SK-N-SH (cell line): ENCODE measurements around the gene STAT1. TPM values are rescaled to one million over a fixed set of nuclear protein-coding genes. Genes with fewer than 3 reads are reported as not detected.

Experiments
- CTCF ChIA-PET: fragments of 300-600, 350-600 bp; formaldehyde crosslinking; extraction: SDS; loops from one replicate; lab custom pipeline; 2021; lab: Yijun Ruan, JAX
- POLR2A ChIA-PET: fragments of 350-600 bp; sonication (Branson Sonifier 250); formaldehyde crosslinking; extraction: SDS; loops from one replicate; lab custom pipeline; 2020; ENCODE audit warnings: antibody characterized with exemption, inconsistent platforms; lab: Yijun Ruan, JAX
- DNase-seq: peaks from one replicate; pipeline ENCODE4 v3.0.0; 2012
- H2AFZ ChIP-seq: fragments of 200-600 bp; sonication (generic); 2 replicates; pipeline ENCODE4 v1.8.1; 2016; ENCODE audit warnings: antibody characterized with exemption, mild to moderate bottlenecking, low read depth
- H3F3A ChIP-seq: fragments of 200-600 bp; sonication (generic); replicated peaks from 2 replicates; pipeline ENCODE3; 2016; ENCODE audit warnings: antibody characterized with exemption, mild to moderate bottlenecking; ENCODE audit not compliant: insufficient read depth
- H3K27ac ChIP-seq, 2 experiments: fragments of 200-500 bp in 1 of 2; fragments of 200-600 bp in 1 of 2; sonication (Bioruptor generic) in 1 of 2; sonication (generic), shearing (Covaris generic) in 1 of 2; 2 replicates each; pipeline versions ENCODE4 v1.5.1 to v1.6.1; 2014 to 2016; ENCODE audit warnings: low read depth in 2 of 2, inconsistent platforms in 1 of 2, low read length in 1 of 2, mild to moderate bottlenecking in 1 of 2, mixed read lengths in 1 of 2
- H3K27me3 ChIP-seq: fragments of 200-600 bp; sonication (generic), shearing (Covaris generic); 2 replicates; pipeline ENCODE4 v1.6.1; 2016; ENCODE audit warnings: mixed run types; ENCODE audit not compliant: insufficient read depth
- H3K36me3 ChIP-seq, 2 experiments: fragments of 200-500 bp in 1 of 2; fragments of 200-600 bp in 1 of 2; sonication (Bioruptor generic) in 1 of 2; sonication (generic) in 1 of 2; replicated peaks in 1 of 2; 2 replicates each; pipeline versions ENCODE3 to v1.5.1; 2014 to 2016; ENCODE audit warnings: low read length in 1 of 2, mild to moderate bottlenecking in 1 of 2; ENCODE audit not compliant: insufficient read depth in 2 of 2, control insufficient read depth in 1 of 2
- H3K4me1 ChIP-seq, 2 experiments: fragments of 200-500 bp in 1 of 2; fragments of 200-600 bp in 1 of 2; sonication (Bioruptor generic) in 1 of 2; sonication (generic), shearing (Covaris generic) in 1 of 2; 2 replicates each; pipeline versions ENCODE4 v1.5.1 to v1.6.1; 2014 to 2016; ENCODE audit warnings: low read depth in 1 of 2, low read length in 1 of 2, mixed run types in 1 of 2; ENCODE audit not compliant: insufficient read depth in 2 of 2, control insufficient read depth in 1 of 2
- H3K4me2 ChIP-seq: fragments of 200-600 bp; sonication (generic), shearing (Covaris generic); 2 replicates; pipeline ENCODE4 v1.6.1; 2017; ENCODE audit warnings: mixed run types
- H3K4me3 ChIP-seq, 2 experiments: fragments of 200-500 bp in 1 of 2; fragments of 200-600 bp in 1 of 2; sonication (Bioruptor generic) in 1 of 2; sonication (generic), shearing (Covaris generic) in 1 of 2; 2 replicates each; pipeline versions ENCODE4 v1.5.1 to v1.8.1; 2014 to 2016; ENCODE audit warnings: low read depth in 2 of 2, inconsistent platforms in 1 of 2, low read length in 1 of 2, mild to moderate bottlenecking in 1 of 2, mixed read lengths in 1 of 2, moderate library complexity in 1 of 2
- H3K79me2 ChIP-seq: fragments of 200-600 bp; sonication (generic); 2 replicates; pipeline ENCODE4 v1.8.1; 2017; ENCODE audit warnings: mild to moderate bottlenecking; ENCODE audit not compliant: insufficient read depth
- H3K9ac ChIP-seq: fragments of 200-600 bp; sonication (generic); 2 replicates; pipeline ENCODE4 v1.6.1; 2017; ENCODE audit warnings: mixed run types
- H3K9me2 ChIP-seq: fragments of 200-600 bp; sonication (generic); 2 replicates; pipeline ENCODE4 v1.6.1; 2017; ENCODE audit warnings: mixed run types
- H3K9me3 ChIP-seq: fragments of 200-600 bp; sonication (generic); 2 replicates; pipeline ENCODE4 v1.6.1; 2017; ENCODE audit warnings: mixed run types, mild to moderate bottlenecking, moderate library complexity
- H4K20me1 ChIP-seq: fragments of 200-600 bp; sonication (generic); 2 replicates; pipeline ENCODE4 v1.6.1; 2017; ENCODE audit warnings: mild to moderate bottlenecking, mixed run types; ENCODE audit not compliant: insufficient read depth
- CHD2 ChIP-seq: fragments of 150-350 bp; IDR thresholded peaks from 2 replicates; pipeline ENCODE4 v1.6.1; 2018; ENCODE audit warnings: low read length; ENCODE audit not compliant: partially characterized antibody
- EP300 ChIP-seq, 2 experiments: IDR thresholded peaks; 2 replicates each; pipeline versions ENCODE4 v1.4.0 to v1.6.1; 2012; ENCODE audit warnings: borderline replicate concordance in 1 of 2, low read depth in 1 of 2, low read length in 1 of 2
- FOSL2 ChIP-seq: IDR thresholded peaks from 2 replicates; pipeline ENCODE4 v1.4.0; 2012; ENCODE audit warnings: low read depth, mild to moderate bottlenecking, moderate library complexity, borderline replicate concordance
- FOXJ3 ChIP-seq: sonication (generic); formaldehyde crosslinking; IDR thresholded peaks from 2 replicates; pipeline ENCODE4 v1.5.1; 2020; ENCODE audit warnings: mild to moderate bottlenecking, missing genetic modification reagents
- GABPA ChIP-seq: IDR thresholded peaks from 2 replicates; pipeline ENCODE4 v1.4.0; 2012; ENCODE audit warnings: low read depth, mild to moderate bottlenecking
- JUND ChIP-seq: IDR thresholded peaks from 2 replicates; pipeline ENCODE4 v1.4.0; 2012
- MXI1 ChIP-seq: IDR thresholded peaks from 2 replicates; pipeline ENCODE4 v1.6.1; 2012; ENCODE audit warnings: mild to moderate bottlenecking, low read depth, low read length, improper control_type of control experiment
- RCOR1 ChIP-seq: fragments of 150-350 bp; IDR thresholded peaks from 2 replicates; pipeline ENCODE4 v1.6.1; 2017; ENCODE audit warnings: antibody characterized with exemption, low read length
- RFX5 ChIP-seq: IDR thresholded peaks from 2 replicates; pipeline ENCODE4 v1.6.1; 2012; ENCODE audit warnings: mild to moderate bottlenecking, improper control_type of control experiment, low read length
- SIN3A ChIP-seq: IDR thresholded peaks from 2 replicates; pipeline ENCODE4 v1.6.1; 2012; ENCODE audit warnings: low read depth, mild to moderate bottlenecking, low read length, moderate library complexity, borderline replicate concordance
- TEAD4 ChIP-seq: IDR thresholded peaks from 2 replicates; pipeline ENCODE4 v1.4.0; 2012; ENCODE audit warnings: mild to moderate bottlenecking, borderline replicate concordance; ENCODE audit not compliant: insufficient read depth
- YY1 ChIP-seq: IDR thresholded peaks from 2 replicates; pipeline ENCODE4 v1.4.0; 2012; ENCODE audit warnings: low read depth, mild to moderate bottlenecking
- WGBS: methylation state at CpG from one replicate; pipeline ENCODE4 v1.1.6; 2017; ENCODE audit warnings: low lambda C conversion rate; 5-methylcytosine and 5-hydroxymethylcytosine counted together
- polyA plus RNA-seq, 3 experiments: library from polyadenylated mRNA; depleted of rRNA; stranded (reverse); fragments of >200 nt; gene quantifications; 2 replicates each; pipeline ENCODE4 v1.2.3, GENCODE V29; 2012
- TF ChIP-seq, protein P1 (sequence below): IDR thresholded peaks from 2 replicates; pipeline ENCODE4 v1.4.0; 2012; ENCODE audit warnings: low read depth, borderline replicate concordance
- TF ChIP-seq, protein P2 (sequence below): fragments of 150-350 bp; IDR thresholded peaks from 2 replicates; pipeline ENCODE4 v1.6.1; 2016; ENCODE audit warnings: mild to moderate bottlenecking, low read depth, low read length
- TF ChIP-seq, protein P3 (sequence below): IDR thresholded peaks from 2 replicates; pipeline ENCODE4 v1.6.1; 2012; ENCODE audit warnings: mild to moderate bottlenecking, low read depth, low read length, moderate library complexity
- TF ChIP-seq, protein P4 (sequence below): IDR thresholded peaks from 2 replicates; pipeline ENCODE4 v1.4.0; 2012; ENCODE audit warnings: low read depth, borderline replicate concordance
- TF ChIP-seq, protein P5 (sequence below): IDR thresholded peaks from 2 replicates; pipeline ENCODE4 v1.4.0; 2012; ENCODE audit warnings: low read depth

STAT1 gene
- polyA plus RNA-seq, 1 of the 3 experiments (the other 2 are of a cell fraction) = 22.1 TPM

DNA sequence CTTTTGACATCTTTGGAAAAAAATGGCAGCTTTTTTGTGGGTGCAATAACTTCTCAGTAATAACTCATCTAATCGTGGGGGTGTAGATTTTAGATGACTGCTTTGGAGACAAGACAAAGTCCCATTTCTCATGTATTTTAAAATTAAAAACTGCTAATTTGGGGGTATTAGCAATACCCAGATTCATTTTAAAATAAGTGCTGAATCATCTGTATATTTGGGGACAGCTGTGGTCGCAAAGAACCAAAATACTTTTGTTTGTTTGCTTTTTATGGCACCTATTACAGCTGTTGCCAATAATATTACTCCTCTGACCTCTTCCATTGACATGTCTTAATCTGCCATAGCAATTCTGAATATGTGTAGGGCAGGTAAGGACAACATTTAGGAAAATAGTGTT, 45.4 kb downstream of the STAT1 start (continued):
- TF ChIP-seq CHD2 (no peak), FOXJ3 (CRISPR knock-in tag) (no peak), TEAD4 (no peak), YY1 (no peak)

DNA sequence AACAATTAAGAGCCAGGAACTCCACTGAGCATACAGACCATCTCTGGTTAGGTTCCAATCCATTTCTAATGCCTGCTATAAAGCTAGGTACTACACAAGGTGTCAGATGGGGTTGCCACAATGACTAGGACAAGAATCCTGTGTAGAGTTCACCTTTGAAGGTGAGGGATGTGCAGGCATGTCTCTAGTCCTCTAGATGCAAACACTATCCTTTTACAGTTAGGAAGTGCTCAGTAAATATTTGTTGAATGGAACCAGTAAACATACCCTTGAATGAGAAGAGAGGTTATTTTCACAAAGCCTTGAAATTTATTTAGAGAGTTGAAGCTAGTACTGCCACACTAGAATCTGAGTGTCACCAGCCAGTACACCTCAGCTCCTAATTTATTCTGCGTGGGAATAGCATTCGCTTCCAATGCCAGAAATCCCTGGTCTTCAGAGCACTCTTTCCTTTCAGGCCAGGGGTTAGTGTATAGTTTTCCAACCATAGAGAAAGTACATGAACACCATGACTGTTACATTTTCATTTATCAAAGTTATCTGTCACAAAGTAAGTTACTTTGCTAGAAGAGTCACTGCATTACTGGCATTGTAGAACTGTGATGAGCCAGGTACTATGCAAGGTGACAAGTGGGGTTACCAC, 48.3 kb downstream of the STAT1 start:
- no peak overlapping the region for H3K9ac ChIP-seq
- H3K27ac ChIP-seq = no peak overlapping the region
- peaks cover 71 to 84% of the 10 kb centered on the region in 2 experiments for H3K36me3 ChIP-seq
- no peak for TF ChIP-seq RCOR1
- no peak for TF ChIP-seq YY1
- TF ChIP-seq EP300 (IDR thresholded peaks at IDR 0.05; ENCODE audit: borderline replicate concordance in 1 of 2, low read depth in 1 of 2, low read length in 1 of 2) = no peak
- TF ChIP-seq, protein P1, sequence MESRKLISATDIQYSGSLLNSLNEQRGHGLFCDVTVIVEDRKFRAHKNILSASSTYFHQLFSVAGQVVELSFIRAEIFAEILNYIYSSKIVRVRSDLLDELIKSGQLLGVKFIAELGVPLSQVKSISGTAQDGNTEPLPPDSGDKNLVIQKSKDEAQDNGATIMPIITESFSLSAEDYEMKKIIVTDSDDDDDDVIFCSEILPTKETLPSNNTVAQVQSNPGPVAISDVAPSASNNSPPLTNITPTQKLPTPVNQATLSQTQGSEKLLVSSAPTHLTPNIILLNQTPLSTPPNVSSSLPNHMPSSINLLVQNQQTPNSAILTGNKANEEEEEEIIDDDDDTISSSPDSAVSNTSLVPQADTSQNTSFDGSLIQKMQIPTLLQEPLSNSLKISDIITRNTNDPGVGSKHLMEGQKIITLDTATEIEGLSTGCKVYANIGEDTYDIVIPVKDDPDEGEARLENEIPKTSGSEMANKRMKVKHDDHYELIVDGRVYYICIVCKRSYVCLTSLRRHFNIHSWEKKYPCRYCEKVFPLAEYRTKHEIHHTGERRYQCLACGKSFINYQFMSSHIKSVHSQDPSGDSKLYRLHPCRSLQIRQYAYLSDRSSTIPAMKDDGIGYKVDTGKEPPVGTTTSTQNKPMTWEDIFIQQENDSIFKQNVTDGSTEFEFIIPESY = no peak
- TF ChIP-seq, protein P2, sequence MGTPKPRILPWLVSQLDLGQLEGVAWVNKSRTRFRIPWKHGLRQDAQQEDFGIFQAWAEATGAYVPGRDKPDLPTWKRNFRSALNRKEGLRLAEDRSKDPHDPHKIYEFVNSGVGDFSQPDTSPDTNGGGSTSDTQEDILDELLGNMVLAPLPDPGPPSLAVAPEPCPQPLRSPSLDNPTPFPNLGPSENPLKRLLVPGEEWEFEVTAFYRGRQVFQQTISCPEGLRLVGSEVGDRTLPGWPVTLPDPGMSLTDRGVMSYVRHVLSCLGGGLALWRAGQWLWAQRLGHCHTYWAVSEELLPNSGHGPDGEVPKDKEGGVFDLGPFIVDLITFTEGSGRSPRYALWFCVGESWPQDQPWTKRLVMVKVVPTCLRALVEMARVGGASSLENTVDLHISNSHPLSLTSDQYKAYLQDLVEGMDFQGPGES = no peak
- no peak for TF ChIP-seq TEAD4
- TF ChIP-seq, protein P3, sequence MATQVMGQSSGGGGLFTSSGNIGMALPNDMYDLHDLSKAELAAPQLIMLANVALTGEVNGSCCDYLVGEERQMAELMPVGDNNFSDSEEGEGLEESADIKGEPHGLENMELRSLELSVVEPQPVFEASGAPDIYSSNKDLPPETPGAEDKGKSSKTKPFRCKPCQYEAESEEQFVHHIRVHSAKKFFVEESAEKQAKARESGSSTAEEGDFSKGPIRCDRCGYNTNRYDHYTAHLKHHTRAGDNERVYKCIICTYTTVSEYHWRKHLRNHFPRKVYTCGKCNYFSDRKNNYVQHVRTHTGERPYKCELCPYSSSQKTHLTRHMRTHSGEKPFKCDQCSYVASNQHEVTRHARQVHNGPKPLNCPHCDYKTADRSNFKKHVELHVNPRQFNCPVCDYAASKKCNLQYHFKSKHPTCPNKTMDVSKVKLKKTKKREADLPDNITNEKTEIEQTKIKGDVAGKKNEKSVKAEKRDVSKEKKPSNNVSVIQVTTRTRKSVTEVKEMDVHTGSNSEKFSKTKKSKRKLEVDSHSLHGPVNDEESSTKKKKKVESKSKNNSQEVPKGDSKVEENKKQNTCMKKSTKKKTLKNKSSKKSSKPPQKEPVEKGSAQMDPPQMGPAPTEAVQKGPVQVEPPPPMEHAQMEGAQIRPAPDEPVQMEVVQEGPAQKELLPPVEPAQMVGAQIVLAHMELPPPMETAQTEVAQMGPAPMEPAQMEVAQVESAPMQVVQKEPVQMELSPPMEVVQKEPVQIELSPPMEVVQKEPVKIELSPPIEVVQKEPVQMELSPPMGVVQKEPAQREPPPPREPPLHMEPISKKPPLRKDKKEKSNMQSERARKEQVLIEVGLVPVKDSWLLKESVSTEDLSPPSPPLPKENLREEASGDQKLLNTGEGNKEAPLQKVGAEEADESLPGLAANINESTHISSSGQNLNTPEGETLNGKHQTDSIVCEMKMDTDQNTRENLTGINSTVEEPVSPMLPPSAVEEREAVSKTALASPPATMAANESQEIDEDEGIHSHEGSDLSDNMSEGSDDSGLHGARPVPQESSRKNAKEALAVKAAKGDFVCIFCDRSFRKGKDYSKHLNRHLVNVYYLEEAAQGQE = no peak
- TF ChIP-seq JUND = no peak
- TF ChIP-seq, protein P4, sequence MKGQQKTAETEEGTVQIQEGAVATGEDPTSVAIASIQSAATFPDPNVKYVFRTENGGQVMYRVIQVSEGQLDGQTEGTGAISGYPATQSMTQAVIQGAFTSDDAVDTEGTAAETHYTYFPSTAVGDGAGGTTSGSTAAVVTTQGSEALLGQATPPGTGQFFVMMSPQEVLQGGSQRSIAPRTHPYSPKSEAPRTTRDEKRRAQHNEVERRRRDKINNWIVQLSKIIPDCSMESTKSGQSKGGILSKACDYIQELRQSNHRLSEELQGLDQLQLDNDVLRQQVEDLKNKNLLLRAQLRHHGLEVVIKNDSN = no peak
- TF ChIP-seq RFX5 = no peak
- no peak for TF ChIP-seq SIN3A
- TF ChIP-seq, protein P5, sequence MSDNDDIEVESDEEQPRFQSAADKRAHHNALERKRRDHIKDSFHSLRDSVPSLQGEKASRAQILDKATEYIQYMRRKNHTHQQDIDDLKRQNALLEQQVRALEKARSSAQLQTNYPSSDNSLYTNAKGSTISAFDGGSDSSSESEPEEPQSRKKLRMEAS = no peak
- no peak for TF ChIP-seq MXI1
- TF ChIP-seq GABPA = no peak
- TF ChIP-seq CHD2 = no peak
- no peak for TF ChIP-seq FOSL2
- no peak overlapping the region for H3K4me3 ChIP-seq
- no peak for DNase-seq
- H2AFZ ChIP-seq = no peak overlapping the region
- ChIA-PET POLR2A (no interaction called here), CTCF (interaction anchor here (0.7 kb wide), 2 partner anchors 13 to 15 kb away, joined by 3 to 4 read pairs; no protein-coding TSS in a partner anchor)
- H4K20me1 ChIP-seq = no peaks in the 10 kb centered on the region
- no peaks in the 10 kb centered on the region for H3K4me1 ChIP-seq
- WGBS = 100% methylated on average over 2 of the region's 2 CpGs
- H3K79me2 ChIP-seq = no peaks in the 10 kb centered on the region
- H3F3A ChIP-seq = peaks cover 6% of the 10 kb centered on the region
- no peak overlapping the region for H3K4me2 ChIP-seq
- no peaks in the 10 kb centered on the region for H3K9me3 ChIP-seq
- H3K9me2 ChIP-seq = no peaks in the 10 kb centered on the region
- H3K27me3 ChIP-seq = no peaks in the 10 kb centered on the region
